NCI-H748 (cell line): ENCODE data around the gene ZFPM1.

ENCODE experiments used
- DNase-seq: peaks from one replicate; lab custom pipeline; 2025; ENCODE audit not compliant: unreplicated experiment; lab: John Stamatoyannopoulos, UW

The ZFPM1 gene

DNA sequence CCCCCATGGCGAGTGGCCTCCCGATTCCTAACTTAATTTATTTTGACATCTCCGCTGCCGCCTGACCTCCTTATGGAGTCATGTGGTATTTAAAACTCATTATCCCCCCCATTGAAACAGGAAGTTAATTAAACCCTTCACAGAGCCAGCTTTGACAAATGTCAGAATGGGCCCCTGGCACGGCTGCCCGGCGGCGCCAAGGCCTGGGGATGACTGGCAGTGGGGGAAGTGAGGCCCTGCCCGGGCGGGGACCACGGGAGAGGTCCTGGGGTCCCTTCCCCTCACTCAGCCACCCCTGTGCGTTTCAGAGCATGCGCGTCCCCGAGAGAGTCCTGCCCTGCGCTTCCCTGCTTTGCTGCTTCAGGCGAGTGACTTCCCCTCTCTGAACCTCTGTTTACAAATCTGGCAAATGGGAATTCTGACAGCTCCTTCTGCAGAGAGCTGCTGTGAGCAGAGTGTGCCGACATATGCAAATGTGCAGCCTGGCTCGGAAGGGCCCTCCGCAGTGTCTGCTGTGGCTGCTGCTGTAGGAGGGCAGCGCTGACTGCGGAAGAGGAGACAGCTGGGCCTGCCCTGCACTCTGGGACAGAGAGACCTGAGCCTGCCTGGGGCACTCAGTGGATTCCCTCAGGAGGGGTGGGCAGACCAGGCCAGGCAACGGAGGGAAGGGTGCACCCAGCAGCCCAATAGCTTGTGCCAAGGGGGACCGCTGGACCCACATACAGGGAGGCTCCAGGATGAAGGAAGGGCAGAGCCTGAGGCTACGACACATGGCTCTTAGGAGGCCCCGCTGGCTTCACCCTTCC lies 4.4 kb upstream of the ZFPM1 start:
- peak; percentile 9 for DNase-seq

DNA sequence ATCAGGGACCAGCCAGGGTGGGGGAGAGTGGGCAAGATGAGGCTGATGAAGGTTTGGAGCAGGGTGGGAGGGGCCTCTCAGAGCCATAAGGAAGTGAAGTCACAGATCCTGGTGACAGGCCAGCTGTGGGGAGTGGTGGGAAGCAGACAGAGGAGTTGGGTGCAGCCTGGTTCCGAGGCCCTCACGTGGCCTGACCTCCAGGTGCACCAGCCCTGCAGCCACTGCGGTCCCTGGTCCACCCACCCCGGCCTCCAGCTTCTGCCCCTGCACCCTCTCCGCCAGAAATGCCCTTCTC lies 3.9 kb upstream of the ZFPM1 start:
- DNase-seq = no peak

DNA sequence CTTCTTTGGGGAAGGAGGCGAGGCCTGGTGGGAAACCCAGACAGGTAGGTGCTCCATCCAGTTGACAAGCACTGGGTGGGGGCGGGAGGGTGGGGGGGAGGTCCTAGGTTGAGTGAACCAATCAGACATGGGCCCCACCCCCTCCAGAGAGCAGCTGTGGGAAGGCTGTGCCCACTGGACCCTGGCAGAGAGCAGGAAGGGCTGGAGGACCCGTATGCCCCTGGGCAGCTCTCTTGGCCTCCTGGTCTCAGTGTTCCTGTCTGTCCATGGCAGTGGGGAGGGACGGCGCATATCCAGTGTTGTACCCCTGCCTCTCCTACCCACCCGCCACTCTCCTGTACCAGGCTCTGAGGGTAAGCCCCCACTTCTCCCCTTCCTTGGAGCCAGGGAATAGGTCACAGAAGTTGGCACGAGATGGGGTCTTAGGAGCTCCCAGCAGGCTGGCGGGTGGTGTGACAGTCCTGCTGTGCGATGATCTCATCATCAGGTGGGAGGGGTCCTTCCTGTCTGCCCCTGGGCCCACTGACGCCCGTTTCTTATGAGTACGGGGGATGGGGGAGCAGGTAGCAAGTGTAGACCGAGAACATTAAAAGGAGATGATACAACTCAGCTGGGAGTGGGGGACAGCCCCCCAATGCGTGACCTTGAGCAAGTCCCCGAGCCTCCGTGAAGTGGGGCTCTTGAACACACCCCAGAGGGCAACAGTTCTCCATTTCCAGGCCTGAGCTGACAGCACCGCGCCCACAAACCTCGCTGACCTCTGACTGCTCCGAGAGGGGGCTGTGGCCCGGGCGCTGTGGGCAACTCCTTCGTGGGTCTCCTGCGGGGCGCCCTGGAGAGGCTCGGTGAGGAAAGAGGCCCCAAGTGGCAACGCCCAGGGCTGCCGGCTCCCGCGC lies 1.2 kb upstream of the ZFPM1 start:
- peak; percentile 7 for DNase-seq

DNA sequence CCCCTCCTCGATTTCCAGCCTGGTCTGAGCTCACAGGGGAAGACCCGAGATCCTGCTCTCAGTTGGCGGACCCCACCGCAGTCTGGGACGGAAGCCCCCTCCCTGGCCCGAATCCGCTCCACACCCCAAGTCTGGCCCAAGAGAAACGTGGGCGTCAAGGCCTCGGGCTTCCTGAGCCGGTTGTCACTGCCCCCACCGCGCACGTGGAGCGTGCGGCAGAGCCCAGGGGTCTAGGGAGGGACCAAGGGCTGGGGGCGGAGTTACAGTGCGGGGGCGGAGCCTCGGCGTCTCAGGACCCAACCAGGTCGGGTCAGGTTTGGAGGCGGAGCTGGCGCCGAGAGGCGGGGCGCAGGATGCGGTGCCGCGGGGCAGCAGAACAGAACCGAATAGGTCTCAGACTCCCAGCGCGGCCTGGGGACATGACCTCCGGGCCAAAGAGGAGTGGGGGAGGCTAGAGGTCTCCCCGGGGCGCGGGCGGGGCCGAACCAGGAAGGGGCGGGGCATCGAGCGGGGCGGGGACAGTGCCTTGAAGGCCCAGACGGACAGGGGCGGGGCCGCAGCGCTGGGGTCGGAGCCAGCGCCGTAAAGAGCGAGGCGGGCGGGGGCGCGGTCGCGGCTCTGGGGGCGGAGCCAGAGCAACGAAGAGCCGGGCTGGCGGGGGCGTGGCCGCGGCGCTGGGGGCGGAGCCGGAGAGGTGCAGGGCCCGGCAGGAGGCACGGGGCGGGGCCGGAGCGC lies 431 bp upstream of the ZFPM1 start:
- peak; percentile 89 for DNase-seq

DNA sequence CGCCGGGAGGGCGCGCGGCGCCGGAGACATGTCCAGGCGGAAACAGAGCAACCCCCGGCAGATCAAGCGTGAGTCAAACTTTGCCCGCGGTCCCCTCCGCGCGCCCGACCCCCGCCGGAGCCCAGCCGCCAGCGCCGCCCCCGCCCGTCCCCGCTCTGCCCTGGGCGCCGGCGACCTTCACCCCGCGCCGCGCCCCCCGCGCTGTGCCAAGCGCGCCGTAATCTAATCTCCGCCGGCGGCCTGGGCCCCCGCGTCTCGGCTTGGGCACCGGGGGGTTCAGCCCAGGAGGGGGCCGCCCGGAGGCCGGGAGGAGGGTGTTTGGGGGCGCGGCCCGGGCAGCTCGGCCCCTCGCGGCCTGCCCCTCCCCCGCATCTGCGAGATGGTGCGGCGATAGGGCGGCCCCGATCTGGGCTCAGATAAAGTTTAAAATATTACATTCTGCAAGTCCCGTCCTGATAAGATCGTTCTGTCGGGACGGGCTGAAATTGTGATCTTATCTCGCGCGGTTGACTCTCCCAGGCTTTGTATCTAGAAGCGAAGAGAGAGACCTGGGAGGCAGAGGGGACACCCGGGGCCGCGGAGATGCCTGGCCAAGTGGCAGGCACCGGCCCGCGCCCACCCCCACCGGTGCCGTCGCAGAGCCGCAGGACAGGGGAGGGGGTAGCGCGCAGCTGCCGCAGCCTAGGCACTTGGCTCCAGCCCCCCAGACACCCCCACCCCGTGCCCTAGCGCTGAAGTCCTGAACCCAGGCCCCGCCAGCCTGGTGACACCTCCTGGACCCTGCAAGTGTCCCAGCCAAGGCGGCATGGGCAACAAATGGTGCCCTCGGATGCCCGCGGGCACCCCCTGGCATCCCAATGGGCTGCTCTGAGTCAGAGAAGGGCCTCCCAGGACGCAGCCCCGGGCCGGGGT lies 787 bp downstream of the ZFPM1 start:
- peak; percentile 21 for DNase-seq

DNA sequence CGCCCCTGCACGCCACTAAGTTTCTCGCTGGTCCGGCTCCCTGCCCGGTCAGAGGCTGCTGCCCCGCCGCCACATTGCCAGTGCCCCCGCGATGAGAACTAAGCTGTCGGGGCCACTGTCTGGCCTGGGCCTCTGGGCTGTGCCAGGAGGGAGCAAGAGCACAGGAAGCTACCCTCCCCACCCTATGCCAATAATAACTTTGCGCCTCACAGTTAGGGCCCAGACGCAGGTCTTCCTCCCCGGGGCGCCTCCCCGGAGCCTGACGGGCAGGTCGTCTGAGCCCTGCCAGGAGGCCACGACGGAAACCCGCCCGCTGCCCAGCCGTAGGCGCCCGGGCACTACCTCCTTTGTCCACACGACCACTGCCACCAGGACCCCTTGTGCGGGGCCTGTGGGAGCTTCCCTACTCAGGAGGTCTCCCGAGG lies 1.5 kb downstream of the ZFPM1 start:
- peak; percentile 44 for DNase-seq

DNA sequence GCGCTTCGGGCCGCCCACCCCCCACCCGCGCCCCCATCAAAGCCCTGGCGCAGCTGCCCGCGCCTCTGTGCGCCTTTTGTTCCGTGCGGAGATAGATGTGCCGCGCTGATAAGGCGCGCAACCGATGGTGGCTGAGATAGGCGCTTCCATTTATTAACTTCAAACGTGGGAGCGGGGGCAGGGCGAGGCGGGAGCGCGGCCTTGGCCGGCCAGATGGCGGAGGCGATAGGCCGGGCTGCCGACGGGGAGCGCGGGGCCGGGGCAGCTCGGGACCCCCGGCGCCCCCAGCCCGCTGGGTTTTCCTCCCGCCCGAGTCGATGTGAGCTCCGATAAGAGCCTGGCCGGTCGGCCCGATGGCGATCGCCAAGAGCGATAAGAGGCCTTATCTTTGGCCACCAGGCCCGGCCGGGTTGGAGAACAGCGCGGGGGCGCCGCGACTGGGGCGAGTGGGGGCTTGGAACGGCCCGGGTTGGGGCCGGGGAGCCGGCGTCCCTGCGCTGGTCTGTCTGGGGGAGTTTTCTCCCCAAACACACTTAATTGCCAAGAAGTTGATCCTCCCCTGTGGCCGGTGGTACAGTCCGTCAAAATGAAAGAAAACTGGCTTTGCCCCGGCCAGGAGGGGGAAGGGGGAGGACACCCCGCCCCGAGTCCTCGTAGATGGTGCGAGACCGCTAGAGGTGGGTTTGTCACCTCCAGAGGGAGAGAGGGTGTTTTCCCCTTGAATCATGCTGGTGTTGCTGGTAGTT lies 2.7 kb downstream of the ZFPM1 start:
- DNase-seq = peak; percentile 75

DNA sequence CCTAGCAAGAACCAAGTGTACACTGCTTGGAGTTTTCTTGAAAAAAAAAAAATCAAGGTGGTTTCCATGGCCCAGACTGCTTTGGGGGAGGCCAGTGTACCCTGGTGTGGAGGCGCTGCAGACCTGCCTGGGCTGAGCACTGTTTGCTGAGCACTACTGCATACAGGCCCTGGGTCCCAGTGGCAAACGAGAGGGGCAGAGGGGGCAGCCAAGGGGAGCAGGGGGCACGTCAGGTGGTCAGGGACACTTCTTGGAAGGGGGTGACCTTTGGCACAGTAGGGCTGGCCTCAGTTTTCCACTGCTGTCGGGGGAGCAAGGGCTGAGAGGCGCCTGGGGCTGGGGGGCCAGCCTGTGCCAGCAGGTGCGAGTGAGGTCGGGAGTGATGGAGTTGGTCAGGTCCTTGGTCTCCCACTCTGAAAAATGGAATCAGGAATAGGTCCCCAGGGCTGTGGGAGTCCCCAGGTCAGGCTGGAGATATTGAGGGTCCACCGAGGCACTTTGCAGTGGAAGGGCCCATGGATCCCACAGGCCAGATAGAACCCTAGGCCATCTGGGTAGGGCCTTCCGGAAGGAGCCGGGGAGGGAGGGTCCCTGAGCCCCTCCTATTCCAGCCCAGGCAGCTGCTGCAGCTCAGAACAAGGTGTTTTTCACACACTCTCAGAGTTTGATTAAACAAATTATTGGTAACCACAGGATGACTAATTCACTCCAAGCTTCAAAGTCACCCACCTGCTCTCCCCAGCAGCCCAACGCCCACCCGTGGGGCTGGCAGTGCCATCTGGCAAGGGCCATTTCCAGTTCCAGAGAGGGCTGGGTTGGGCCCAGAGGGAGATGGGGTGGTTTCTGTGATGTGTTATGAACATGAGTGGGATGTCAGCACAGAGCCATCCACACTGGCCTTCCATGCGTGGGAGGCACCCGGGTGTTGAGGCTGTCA lies 3.5 kb downstream of the ZFPM1 start:
- no peak for DNase-seq

DNA sequence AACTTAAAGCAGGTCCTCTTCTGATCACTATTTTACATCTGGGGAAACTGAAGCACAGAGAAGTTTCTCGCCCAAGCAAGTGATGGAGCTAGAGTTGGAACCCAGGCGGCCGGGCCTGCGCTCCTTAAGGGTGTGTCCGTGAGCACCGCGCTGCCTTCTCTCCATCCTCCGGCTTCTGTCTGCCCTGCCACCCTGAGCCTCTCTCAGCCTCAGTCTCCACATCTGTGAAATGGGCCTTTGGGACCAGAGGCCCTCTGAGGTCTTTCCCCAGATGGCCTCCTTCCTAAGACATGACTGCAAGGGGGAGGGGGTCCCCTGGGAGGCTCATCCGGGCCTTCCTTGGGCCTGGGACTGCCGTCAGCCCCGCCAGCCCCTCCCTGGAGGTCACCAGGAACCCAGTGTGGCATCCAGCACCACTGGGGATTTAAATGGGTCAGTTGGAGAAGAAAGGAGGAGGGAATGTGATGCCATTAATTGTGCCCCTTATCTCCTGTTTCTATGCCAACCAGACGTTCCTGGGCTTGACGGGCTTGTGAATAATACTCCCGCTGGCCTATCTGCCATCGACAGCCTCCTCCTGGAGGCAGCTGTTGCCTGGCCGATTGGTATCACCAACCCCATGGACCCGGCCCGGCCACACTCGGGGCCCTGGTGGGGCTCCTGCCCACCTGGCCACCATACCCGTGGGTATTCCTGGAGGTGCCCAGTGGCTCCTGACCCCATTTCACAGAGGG lies 5.1 kb downstream of the ZFPM1 start:
- DNase-seq = no peak

DNA sequence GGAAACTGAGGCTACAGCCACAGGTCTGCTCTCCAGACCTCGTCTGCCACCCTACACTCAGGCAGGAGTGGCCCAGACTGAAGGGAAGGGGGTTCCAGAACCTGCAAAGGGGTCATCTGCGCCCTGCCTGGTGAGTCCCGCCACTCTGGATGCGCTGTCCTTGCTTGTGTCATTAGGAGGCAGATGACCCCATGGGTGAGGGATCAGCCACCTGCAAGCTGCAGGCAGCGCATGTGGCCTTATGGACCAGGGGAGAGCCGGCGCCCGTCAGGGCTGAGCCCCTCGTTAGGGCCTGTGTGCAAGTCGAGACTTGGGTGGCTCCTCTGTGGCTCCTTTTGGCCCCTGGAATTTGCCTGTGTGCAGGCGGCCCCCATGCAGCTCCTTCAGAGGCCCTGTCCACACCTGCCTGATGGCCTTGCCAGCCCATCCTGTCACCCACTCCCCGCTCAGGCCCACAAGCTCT lies 5.7 kb downstream of the ZFPM1 start:
- DNase-seq = no peak

DNA sequence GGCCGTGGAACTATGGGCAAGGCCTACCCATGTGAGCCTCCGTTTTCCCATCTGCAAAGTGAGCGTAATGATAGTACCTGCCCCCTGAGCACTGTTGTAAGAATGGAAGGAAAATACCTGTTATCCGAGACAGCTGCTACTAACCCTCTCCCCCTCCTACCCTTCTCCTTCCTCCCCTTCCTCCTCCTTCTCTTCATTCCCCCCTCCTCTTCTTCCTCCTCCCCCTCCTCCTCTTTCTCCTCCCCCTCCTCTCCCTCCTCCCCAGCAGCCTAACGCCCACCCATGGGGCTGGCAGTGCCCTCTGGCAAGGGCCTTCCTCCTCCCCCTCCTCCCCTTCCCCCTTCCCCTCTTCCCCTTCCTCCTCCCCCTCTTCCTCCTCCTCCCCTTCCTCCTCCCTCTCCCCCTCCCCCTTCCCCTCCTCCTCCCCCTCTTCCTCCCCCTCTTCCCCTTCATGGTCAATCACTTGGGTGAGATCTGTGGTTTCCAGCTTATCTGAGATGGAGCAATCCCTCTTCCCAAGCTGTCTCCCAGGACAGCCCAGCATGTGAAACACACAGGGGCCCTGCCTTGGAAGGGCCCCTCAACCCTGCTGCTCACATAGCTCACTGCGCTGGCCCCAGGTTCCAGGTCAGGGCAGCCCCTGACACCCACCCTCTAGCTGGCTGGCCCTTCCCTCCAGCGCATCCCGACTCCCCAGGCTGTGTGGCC lies 6.4 kb downstream of the ZFPM1 start:
- no peak for DNase-seq

DNA sequence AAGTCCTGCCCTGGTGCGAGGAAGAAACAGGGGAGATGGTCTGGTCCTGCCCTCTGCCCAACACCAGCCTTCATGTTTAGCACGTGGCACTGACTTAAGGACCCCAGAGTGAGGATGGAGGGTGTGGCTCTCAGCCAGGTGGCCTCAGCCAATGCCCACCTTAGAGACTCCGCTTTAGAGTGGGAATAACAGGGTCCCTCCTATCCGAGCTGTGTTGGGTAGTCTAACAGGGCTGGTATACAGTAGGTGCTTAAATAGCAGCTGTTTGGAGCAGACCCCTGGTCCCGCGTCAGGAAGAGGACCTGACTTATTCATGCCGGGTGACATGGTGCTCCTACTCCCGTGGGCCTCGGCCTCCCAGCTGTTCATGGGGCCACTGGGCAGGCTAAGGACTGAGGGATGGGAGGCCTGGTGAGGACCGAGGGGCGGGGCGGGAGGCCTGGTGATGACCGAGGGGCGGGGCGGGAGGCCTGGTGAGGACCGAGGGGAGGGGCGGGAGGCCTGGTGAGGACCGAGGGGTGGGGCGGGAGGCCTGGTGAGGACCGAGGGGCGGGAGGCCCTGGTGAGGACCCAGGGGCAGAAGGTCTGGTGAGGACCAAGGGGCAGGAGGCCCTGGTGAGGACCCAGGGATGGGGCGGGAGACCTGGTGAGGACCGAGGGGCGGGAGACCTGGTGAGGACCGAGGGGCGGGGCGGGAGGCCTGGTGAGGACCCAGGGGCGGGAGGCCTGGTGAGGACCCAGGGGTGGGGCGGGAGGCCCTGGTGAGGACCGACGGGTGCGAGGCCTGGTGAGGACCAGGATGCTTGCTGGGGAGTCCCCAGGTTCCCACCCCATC lies 7.6 kb downstream of the ZFPM1 start:
- DNase-seq = no peak

DNA sequence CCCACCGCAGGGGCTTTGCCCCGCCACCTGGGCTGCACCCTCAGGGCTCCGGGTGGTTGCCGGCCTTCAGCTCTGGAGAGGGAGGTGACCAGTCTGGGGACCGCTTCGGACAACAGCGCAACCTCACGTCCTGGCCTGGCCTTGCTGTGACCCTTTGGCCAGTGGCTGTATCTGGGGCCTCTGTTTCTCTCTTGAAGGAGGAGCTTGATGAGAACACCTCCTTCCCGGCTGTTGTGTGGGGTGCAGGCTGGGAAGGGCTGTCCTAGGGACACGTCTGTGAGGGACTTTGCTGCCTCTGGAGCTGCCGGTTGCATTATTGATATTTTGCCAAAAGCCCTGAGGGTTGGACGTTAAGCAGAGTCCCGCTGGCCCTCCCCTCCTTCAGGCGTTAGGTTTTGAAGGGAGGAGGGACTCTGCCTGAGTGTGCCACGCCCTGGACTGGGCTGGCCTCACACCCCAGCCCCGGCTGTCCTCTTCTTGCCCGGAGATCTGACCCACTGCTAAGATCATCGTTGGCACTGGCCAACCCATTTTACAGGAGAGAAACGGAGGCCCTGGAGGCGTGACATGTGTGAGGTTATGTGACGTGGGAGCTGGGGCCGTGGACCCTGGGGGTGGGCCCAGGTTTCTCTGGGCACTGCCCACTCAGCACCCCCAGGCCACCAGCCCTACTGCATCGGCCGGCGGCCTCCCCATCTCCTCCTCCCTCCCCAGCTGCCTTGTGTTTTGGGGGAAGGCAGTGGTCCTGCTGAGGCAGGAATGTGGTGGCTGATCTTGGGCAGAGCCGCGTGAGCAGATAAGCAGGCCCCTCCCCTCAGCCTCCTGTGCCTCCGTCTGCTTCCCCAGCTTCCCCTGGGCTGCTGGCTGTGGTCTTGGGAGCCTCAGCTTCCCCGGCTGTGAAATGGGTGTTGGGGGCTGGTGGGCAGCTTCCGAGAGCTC lies 8.5 kb downstream of the ZFPM1 start:
- no peak for DNase-seq

DNA sequence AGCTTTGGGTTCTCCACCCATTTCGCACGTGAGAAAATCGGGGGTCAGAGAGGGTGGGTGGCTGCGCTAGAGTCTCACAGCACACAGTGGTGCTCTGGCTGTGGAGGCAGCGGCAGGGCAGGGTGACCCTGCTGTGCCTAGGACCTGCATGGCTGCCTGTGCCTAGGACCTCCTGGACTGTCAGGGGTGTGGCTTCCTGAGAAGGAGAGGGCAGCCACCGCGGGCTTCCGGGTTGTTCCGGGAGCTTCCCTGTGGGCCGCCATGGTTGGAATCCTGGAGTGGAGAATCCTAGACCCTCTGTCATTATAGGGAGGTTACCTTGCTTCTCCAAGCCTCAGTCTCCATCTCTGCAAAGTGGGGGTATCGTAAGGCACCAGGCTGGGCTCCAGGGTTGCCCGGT lies 9.3 kb downstream of the ZFPM1 start:
- no peak for DNase-seq

DNA sequence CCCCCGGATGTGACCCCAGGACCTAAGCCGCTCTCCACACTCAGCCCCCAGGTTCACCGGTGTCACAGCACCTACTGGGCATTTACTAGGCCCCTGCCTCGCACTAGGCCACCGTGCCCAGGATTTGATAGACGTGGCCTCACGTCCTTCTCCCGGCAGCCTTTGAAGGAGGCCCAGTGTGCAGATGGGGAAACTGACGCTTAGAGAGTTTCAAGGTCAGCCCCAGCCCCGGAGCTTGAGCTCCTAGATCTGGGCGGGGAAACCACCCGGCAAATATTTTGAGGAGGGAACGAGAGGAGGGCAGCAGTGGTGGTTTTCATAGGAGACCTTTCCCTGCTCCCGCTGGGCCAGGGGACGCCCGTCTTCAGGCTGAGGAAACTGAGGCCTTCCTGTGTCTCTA lies 10.3 kb downstream of the ZFPM1 start:
- no peak for DNase-seq
